HEK293 (cell line): ENCODE results near the gene INPP1.

Source experiments
- REST ChIP-seq: fragments of 450-650 bp; formaldehyde crosslinking; IDR thresholded peaks from 2 replicates; pipeline ENCODE4 v1.5.1; 2016; ENCODE audit warnings: missing biosample characterization, missing genetic modification characterization
- ZNF18 ChIP-seq: fragments of 450-650 bp; formaldehyde crosslinking; IDR thresholded peaks from 2 replicates; pipeline ENCODE4 v1.5.1; 2016; ENCODE audit warnings: missing biosample characterization, missing genetic modification characterization
- ZNF580 ChIP-seq: fragments of 450-650 bp; formaldehyde crosslinking; IDR thresholded peaks from 2 replicates; pipeline ENCODE4 v1.5.1; 2016; ENCODE audit warnings: missing biosample characterization, missing genetic modification characterization
- TF ChIP-seq, protein P1 (sequence below): fragments of 450-650 bp; formaldehyde crosslinking; IDR thresholded peaks from 2 replicates; pipeline ENCODE4 v1.5.1; 2016; ENCODE audit warnings: missing biosample characterization, missing genetic modification characterization

GRCh38 chr2:190343536-190344275, at the start of gene INPP1:
- TF ChIP-seq ZNF580 (no peak), ZNF18 (no peak), REST (tag by site-specific recombination) (no peak)
- TF ChIP-seq, protein P1, sequence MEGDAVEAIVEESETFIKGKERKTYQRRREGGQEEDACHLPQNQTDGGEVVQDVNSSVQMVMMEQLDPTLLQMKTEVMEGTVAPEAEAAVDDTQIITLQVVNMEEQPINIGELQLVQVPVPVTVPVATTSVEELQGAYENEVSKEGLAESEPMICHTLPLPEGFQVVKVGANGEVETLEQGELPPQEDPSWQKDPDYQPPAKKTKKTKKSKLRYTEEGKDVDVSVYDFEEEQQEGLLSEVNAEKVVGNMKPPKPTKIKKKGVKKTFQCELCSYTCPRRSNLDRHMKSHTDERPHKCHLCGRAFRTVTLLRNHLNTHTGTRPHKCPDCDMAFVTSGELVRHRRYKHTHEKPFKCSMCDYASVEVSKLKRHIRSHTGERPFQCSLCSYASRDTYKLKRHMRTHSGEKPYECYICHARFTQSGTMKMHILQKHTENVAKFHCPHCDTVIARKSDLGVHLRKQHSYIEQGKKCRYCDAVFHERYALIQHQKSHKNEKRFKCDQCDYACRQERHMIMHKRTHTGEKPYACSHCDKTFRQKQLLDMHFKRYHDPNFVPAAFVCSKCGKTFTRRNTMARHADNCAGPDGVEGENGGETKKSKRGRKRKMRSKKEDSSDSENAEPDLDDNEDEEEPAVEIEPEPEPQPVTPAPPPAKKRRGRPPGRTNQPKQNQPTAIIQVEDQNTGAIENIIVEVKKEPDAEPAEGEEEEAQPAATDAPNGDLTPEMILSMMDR (tag by site-specific recombination): no peak
